HK-2 (cell line): Measurements from ENCODE around the gene PCDHA13.
"Not testable (repeated sequence)": the region's sequence is repeated elsewhere in the genome, so short reads cannot be mapped to it uniquely, and the experiment has no call there.

Source experiments
- DNase-seq: peaks from one replicate; pipeline ENCODE4 v3.0.0-alpha.2; 2018; ENCODE audit not compliant: unreplicated experiment

PCDHA13 gene

DNA sequence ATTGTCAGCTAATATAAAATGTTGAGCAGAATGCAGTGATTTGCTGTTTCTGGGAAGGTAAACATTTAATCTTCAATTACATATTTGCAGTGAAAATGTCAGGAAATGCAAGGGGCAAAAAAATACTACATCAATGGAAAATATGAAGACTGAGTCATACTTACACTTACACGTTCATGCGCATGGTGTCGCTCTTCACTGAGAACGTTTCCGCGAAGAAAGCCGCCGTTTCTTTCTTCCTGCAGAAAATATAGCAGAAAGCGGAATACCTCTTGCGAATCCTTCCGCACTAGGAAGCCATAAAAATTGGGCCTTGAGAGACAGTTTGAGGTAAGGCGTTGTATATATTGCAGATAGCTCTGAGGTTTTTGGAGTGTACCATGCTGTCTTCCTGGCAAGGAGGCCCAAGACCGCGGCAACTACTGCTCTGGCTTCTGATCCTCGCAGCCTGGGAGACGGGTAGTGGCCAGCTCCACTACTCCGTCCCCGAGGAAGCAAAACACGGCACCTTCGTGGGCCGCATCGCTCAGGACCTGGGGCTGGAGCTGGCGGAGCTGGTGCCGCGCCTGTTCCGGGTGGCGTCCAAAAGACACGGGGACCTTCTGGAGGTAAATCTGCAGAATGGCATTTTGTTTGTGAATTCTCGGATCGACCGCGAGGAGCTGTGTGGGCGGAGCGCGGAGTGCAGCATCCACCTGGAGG is at the start of gene PCDHA13:
Gene PCDHA13, plus strand, starts transcription at position 236 of the 702 bp plus-strand sequence. Its CDS starts 145 bp downstream, at position 381.
- no peak for DNase-seq

DNA sequence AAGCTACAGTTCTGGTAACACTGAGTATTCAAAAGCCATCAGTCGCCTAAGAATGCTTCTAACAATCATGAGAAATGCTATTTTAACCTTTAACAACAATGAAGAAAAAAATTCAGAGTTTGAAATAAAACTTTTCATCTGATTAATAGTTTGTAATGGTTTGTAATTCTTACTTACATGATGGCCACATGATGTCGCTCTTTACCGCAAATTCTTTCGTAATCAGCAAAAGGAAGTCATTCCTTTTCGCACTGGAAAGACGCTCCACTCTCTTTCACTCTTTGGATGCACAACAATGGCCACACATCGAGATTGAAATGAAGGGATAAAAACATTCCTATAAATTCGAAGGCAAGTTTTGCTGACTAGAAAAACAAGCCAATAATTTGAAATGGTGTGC is 47.9 kb upstream of the PCDHA13 start, which contains the start of gene PCDHA7:
Gene PCDHA7, plus strand, starts transcription at position 277 of the 400 bp plus-strand sequence. Its CDS starts 115 bp downstream, at position 392.
- no peak for DNase-seq

DNA sequence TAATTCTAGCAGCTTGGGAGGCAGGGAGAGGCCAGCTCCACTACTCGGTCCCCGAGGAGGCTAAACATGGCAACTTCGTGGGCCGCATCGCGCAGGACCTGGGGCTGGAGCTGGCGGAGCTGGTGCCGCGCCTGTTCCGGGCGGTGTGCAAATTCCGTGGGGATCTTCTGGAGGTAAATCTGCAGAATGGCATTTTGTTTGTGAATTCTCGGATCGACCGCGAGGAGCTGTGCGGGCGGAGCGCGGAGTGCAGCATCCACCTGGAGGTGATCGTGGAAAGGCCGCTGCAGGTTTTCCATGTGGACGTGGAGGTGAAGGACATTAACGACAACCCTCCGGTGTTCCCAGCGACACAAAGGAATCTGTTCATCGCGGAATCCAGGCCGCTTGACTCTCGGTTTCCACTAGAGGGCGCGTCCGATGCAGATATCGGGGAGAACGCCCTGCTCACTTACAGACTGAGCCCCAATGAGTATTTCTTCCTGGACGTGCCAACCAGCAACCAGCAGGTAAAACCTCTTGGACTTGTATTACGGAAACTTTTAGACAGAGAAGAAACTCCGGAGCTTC is 47.4 kb upstream of the PCDHA13 start:
- not testable (repeated sequence) for DNase-seq

DNA sequence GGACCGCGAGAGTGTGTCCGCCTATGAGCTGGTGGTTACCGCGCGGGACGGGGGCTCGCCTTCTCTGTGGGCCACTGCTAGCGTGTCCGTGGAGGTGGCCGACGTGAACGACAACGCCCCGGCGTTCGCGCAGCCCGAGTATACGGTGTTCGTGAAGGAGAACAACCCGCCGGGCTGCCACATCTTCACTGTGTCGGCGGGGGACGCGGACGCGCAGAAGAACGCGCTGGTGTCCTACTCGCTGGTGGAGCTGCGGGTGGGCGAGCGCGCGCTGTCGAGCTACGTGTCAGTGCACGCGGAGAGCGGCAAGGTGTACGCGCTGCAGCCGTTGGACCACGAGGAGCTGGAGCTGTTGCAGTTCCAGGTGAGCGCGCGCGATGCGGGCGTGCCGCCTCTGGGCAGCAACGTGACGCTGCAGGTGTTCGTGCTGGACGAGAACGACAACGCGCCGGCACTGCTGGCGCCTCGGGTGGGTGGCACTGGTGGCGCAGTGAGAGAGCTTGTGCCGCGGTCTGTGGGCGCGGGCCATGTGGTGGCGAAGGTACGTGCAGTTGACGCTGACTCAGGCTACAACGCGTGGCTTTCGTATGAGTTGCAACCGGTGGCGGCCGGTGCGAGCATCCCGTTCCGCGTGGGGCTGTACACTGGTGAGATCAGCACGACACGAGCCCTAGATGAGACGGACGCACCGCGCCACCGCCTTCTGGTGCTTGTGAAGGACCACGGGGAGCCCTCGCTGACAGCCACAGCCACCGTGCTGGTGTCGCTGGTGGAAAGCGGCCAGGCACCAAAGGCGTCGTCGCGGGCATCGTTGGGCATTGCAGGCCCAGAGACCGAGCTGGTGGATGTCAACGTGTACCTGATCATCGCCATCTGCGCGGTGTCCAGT is 46.1 kb upstream of the PCDHA13 start:
- no peak for DNase-seq

DNA sequence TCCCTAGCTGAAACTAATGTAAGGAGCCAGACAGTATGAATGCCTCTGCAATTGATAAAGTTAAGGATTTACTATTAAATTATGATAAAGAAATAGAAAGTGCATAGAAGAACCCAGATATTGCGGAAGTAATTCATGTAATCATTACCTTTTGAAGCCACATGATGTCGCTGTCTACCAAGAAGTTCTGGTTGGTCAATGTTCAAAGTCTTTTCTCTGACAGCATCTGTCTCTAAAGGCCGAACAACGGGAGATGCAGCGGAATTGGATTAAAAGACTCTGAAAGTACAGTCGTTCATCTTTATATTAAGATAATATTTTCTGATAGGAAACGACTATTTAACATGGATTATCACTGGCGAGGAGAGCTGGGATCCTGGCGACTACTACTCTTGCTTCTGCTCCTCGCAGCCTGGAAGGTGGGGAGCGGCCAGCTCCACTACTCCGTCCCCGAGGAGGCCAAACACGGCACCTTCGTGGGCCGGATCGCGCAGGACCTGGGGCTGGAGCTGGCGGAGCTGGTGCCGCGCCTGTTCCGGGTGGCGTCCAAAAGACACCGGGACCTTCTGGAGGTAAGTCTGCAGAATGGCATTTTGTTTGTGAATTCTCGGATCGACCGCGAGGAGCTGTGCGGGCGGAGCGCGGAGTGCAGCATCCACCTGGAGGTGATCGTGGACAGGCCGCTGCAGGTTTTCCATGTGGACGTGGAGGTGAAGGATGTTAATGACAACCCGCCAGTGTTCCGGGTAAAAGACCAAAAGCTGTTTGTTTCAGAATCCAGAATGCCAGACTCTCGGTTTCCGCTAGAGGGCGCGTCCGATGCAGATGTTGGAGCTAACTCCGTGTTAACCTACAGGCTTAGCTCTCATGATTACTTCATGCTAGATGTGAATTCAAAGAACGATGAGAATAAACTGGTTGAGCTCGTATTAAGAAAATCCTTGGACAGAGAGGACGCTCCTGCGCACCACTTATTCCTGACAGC is 40.7 kb upstream of the PCDHA13 start, which contains the start of gene PCDHA8:
Gene PCDHA8, plus strand, starts transcription at position 210 of the 985 bp plus-strand sequence. Its CDS starts 135 bp downstream, at position 345.
- DNase-seq, result no peak

DNA sequence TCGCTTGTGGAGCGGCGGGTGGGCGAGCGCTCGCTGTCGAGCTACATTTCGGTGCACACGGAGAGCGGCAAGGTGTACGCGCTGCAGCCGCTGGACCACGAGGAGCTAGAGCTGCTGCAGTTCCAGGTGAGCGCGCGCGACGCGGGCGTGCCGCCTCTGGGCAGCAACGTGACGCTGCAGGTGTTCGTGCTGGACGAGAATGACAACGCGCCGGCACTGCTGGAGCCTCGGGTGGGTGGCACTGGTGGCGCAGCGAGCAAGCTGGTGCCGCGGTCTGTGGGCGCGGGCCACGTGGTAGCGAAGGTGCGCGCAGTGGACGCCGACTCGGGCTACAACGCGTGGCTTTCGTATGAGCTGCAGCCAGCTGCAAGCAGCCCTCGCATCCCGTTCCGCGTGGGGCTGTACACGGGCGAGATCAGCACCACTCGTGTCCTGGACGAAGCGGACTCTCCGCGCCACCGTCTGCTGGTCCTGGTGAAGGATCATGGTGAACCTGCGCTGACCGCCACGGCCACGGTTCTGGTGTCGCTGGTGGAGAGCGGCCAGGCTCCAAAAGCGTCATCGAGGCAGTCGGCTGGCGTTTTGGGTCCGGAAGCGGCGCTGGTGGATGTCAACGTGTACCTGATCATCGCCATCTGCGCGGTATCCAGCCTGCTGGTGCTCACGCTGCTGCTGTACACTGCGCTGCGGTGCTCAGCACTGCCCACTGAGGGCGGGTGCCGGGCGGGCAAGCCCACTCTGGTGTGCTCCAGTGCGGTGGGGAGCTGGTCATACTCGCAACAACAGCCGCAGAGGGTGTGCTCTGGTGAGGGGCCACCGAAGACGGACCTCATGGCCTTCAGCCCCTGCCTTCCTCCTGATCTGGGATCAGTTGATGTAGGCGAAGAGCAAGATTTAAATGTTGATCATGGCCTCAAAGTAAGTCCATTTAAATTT is 38.9 kb upstream of the PCDHA13 start:
- no peak for DNase-seq

- DNase-seq, result not testable (repeated sequence)
Observed at GRCh38 chr5:140848139-140849102, 33.5 kb upstream of the PCDHA13 start, which contains the start of gene PCDHA9. TSS of gene PCDHA9 (plus strand) at chr5:140848382. CDS start at chr5:140848496, 114 bp downstream.

DNA sequence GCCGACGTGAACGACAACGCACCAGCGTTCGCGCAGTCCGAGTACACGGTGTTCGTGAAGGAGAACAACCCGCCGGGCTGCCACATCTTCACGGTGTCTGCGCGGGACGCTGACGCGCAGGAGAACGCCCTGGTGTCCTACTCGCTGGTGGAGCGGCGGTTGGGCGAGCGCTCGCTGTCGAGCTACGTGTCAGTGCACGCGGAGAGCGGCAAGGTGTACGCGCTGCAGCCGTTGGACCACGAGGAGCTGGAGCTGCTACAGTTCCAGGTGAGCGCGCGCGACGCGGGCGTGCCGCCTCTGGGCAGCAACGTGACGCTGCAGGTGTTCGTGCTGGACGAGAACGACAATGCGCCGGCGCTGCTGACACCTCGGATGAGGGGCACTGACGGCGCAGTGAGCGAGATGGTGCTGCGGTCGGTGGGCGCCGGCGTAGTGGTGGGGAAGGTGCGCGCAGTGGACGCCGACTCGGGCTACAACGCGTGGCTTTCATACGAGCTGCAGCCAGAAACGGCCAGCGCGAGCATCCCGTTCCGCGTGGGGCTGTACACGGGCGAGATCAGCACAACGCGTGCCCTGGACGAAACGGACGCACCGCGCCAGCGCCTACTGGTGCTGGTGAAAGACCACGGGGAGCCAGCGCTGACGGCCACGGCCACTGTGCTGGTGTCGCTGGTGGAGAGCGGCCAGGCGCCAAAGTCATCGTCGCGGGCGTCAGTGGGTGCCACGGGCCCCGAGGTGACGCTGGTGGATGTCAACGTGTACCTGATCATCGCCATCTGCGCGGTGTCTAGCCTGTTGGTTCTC is 31.9 kb upstream of the PCDHA13 start:
- not testable (repeated sequence) for DNase-seq

GRCh38 chr5:140855772-140856674 is 25.9 kb upstream of the PCDHA13 start, which contains the start of gene PCDHA10:
TSS of gene PCDHA10 (plus strand) at chr5:140855897. CDS start at chr5:140856049, 152 bp downstream.
- no peak for DNase-seq

- no peak for DNase-seq
Observed at GRCh38 chr5:140857177-140857986, 24.5 kb upstream of the PCDHA13 start.

DNA sequence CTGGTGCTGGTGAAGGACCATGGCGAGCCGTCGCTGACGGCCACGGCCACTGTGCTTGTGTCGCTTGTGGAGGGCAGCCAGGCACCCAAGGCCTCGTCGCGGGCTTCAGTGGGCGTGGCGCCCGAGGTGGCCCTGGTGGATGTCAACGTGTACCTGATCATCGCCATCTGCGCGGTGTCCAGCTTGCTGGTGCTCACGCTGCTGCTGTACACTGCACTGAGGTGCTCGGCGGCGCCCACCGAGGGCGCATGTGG is 24.0 kb upstream of the PCDHA13 start:
- DNase-seq, result no peak

DNA sequence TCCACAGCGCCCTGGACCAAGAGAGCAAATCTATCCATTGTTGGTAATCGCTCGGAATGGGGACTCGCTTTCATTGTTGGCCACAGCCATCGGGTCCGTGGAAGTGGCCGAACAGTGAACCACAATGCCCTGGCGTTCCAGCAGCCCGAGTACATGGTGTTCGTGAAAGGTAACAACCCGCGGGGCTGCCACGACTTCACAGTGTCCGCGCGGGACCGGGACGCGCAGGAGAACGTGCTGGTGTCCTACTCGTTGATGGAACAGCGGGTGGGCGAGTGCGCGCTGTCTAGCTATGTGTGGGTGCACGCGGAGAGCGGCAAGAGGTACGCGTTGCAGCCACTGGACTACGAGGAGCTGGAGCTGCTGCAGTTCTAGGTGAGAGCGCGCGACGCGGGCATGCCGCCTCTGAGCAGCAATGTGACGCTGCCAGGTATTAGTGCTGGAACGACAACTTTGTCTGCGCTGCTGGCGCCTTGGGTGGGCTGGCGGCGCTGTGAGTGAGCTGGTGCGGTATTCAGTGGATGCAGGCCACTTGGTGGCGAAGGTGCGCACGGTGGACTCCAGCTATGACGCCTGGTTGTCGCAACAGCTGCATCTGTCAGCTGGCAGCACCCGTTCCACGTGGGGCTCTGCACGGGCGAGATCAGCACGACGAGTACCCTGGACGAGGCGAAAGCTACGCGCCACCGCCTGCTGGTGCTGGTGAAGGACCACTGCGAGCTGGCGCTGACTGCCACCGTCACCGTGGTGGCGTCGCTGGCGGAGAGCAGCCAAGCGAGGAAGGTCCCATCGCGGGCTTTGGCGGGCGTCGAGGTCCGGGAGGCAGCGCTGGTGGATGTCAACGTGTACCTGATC is 19.3 kb upstream of the PCDHA13 start:
- no peak for DNase-seq

- DNase-seq, result no peak
Observed at GRCh38 chr5:140868721-140869554, 13.0 kb upstream of the PCDHA13 start, which contains the start of gene PCDHA11. TSS of gene PCDHA11 (plus strand) at chr5:140868957. CDS start at chr5:140869104, 147 bp downstream.

- no peak for DNase-seq
Observed at GRCh38 chr5:140869555-140869886, 12.4 kb upstream of the PCDHA13 start.
